Panc1 (cell line): ENCODE results near the gene ASCL1. TPM values are rescaled to one million over a fixed set of nuclear protein-coding genes. Genes with fewer than 3 reads are reported as not detected.

ENCODE experiments used
- ATAC-seq: fragments of 200-7000 bp; cut with Tn5 transposase; 2 replicates; pipeline ENCODE4 v1.9.1; 2020; ENCODE audit warnings: mild to moderate bottlenecking, moderate library complexity
- BruUV-seq: library from RNA; stranded (reverse); fragments of 400-500 nt; replicated peaks from 2 replicates; lab custom pipeline; 2021; lab: Mats Ljungman, UMichigan
- CTCF ChIA-PET: fragments of 300-600 bp; sonication (Branson Sonifier 250); formaldehyde crosslinking; loops from one replicate; lab custom pipeline; 2022; ENCODE audit warnings: antibody characterized with exemption; lab: Charles Lee
- POLR2A ChIA-PET: fragments of 300-600 bp; sonication (Branson Sonifier 250); formaldehyde crosslinking; loops from one replicate; lab custom pipeline; 2022; ENCODE audit warnings: antibody characterized with exemption; lab: Charles Lee
- DNase-seq: peaks from one replicate; pipeline ENCODE4 v3.0.0-alpha.2; 2010; ENCODE audit warnings: low read depth, low spot score
- H3K27ac ChIP-seq: 2 replicates; pipeline ENCODE4 v1.5.1; 2011; ENCODE audit warnings: mild to moderate bottlenecking, low read length, inconsistent platforms
- H3K27me3 ChIP-seq: fragments of 200-500 bp; sonication (Bioruptor generic); 2 replicates; pipeline ENCODE4 v1.6.0; 2014; ENCODE audit warnings: low read length, inconsistent platforms; ENCODE audit not compliant: control insufficient read depth, insufficient read depth
- H3K36me3 ChIP-seq: fragments of 200-500 bp; sonication (Bioruptor generic); 2 replicates; pipeline ENCODE4 v1.5.1; 2014; ENCODE audit warnings: inconsistent platforms, mild to moderate bottlenecking, low read length, moderate library complexity; ENCODE audit not compliant: control insufficient read depth, insufficient read depth
- H3K4me1 ChIP-seq: 2 replicates; pipeline ENCODE4 v1.5.1; 2011; ENCODE audit warnings: inconsistent platforms, mild to moderate bottlenecking, low read length, moderate library complexity; ENCODE audit not compliant: control insufficient read depth, insufficient read depth
- H3K4me3 ChIP-seq, 2 experiments: 2 replicates each; pipeline ENCODE4 v1.5.1; 2011 to 2012; ENCODE audit warnings: low read depth in 2 of 2, low read length in 2 of 2, mild to moderate bottlenecking in 2 of 2, inconsistent platforms in 1 of 2, moderate library complexity in 1 of 2
- H3K9me3 ChIP-seq: fragments of 200-500 bp; sonication (Bioruptor generic); 2 replicates; pipeline ENCODE4 v1.5.1; 2014; ENCODE audit warnings: low read depth, mild to moderate bottlenecking, inconsistent platforms, low read length, moderate library complexity; ENCODE audit not compliant: control insufficient read depth, insufficient read depth
- CTCF ChIP-seq: fragments of 450-650 bp; IDR thresholded peaks from 2 replicates; pipeline ENCODE4 v1.5.1; 2017; ENCODE audit warnings: mild to moderate bottlenecking
- POLR2AphosphoS5 ChIP-seq: IDR thresholded peaks from 2 replicates; pipeline ENCODE4 v1.6.1; 2012; ENCODE audit warnings: mild to moderate bottlenecking, low read depth, low read length, moderate library complexity
- REST ChIP-seq, 2 experiments: IDR thresholded peaks; 2 replicates each; pipeline ENCODE4 v1.6.1; 2011 to 2012; ENCODE audit warnings: low read depth in 2 of 2, control low read depth in 1 of 2, low read length in 1 of 2, mild to moderate bottlenecking in 1 of 2, moderate library complexity in 1 of 2; ENCODE audit not compliant: insufficient read depth in 1 of 2
- SIN3A ChIP-seq: IDR thresholded peaks from 2 replicates; pipeline ENCODE4 v1.6.1; 2012; ENCODE audit warnings: low read depth, mild to moderate bottlenecking, low read length, moderate library complexity, borderline replicate concordance; ENCODE audit not compliant: insufficient read depth
- TCF7L2 ChIP-seq: IDR thresholded peaks from 2 replicates; pipeline ENCODE4 v1.6.1; 2011; ENCODE audit warnings: mild to moderate bottlenecking, low read depth, low read length, inconsistent platforms
- in situ Hi-C: cut with HindIII; loops from 2 replicates; pipeline ENCODE4 v1.10.0; 2016; ENCODE audit warnings: low sequenced_read_pairs, low pct_unique_long_range_greater_than_20kb
- intact Hi-C: fragments of 100-400 bp; cut with micrococcal nuclease; formaldehyde crosslinking; loops from one replicate; pipeline ENCODE4 v1.10.0; 2022; ENCODE audit not compliant: unreplicated experiment
- total RNA-seq: library from RNA; stranded (reverse); gene quantifications from one replicate; pipeline ENCODE4 v1.2.1, GENCODE V29; 2021; ENCODE audit not compliant: unreplicated experiment

Gene ASCL1
- total RNA-seq, 1 experiment from 2014 or later = not detected

GRCh38 chr12:102911320-102911719, 46.2 kb upstream of the ASCL1 start:
- ChIA-PET POLR2A (no interaction called here), CTCF (no interaction called here)
- Histone ChIP-seq H3K27me3 (no peaks in the 10 kb centered on the region), H3K4me3 (no peak overlapping the region), H3K4me1 (no peaks in the 10 kb centered on the region), H3K36me3 (no peaks in the 10 kb centered on the region), H3K9me3 (no peaks in the 10 kb centered on the region), H3K27ac (no peak overlapping the region)
- TF ChIP-seq POLR2AphosphoS5 (no peak), REST (IDR thresholded peaks at IDR 0.05; ENCODE audit: insufficient read depth in 1 of 2, low read depth in 2 of 2, low read length in 1 of 2) (no peak), TCF7L2 (no peak), SIN3A (no peak), CTCF (no peak)
- in situ Hi-C loops (no loop called here), intact Hi-C loops (no loop called here)
- DNase-seq (no peak), ATAC-seq (no peak)
- no TSS peak for BruUV-seq

- Histone ChIP-seq H3K36me3 (no peaks in the 10 kb centered on the region), H3K4me3 (no peak overlapping the region), H3K4me1 (no peaks in the 10 kb centered on the region), H3K27me3 (no peaks in the 10 kb centered on the region), H3K27ac (no peak overlapping the region), H3K9me3 (no peaks in the 10 kb centered on the region)
- no peak for TF ChIP-seq POLR2AphosphoS5
- no peak for TF ChIP-seq CTCF
- TF ChIP-seq SIN3A = no peak
- no peak for TF ChIP-seq TCF7L2
- TF ChIP-seq REST (IDR thresholded peaks at IDR 0.05; ENCODE audit: insufficient read depth in 1 of 2, low read depth in 2 of 2, low read length in 1 of 2) = no peak
- intact Hi-C loops = no loop called here
- ChIA-PET CTCF (no interaction called here), POLR2A (no interaction called here)
- DNase-seq = no peak
- in situ Hi-C loops = no loop called here
- BruUV-seq = no TSS peak
- no peak for ATAC-seq
Observed at GRCh38 chr12:102912258-102912657, 45.2 kb upstream of the ASCL1 start.
